Measurements from ENCODE around the gene FGD5. TPM values are rescaled to one million over a fixed set of nuclear protein-coding genes. Genes with fewer than 3 reads are reported as not detected.
A peak's percentile ranks its signal among the peaks of the same experiment; 100 is the strongest.

The FGD5 gene
- polyA plus RNA-seq, 3 donors, result 0.03 TPM; not detected in 2

- H3K4me3 ChIP-seq (replicated peaks in 1 of 3; ENCODE audit: low read depth in 2 of 3, low read length in 3 of 3), result no peak overlapping the region
- no CpG with 5 or more reads among the region's 1 CpG for WGBS (ENCODE audit: insufficient coverage)
- peaks cover 0 to 2% (median 0%) of the 10 kb centered on the region in 7 donors for H3K9me3 Mint-ChIP-seq
- no peak overlapping the region for H3K4me3 Mint-ChIP-seq
- no peak for TF ChIP-seq CTCF (IDR thresholded peaks at IDR 0.05)
- no peak for DNase-seq
- no peaks in the 10 kb centered on the region for H3K27me3 ChIP-seq (ENCODE audit: control insufficient read depth in 2 of 2, insufficient read depth in 2 of 2, low read length in 2 of 2)
- H3K9ac ChIP-seq (ENCODE audit: insufficient read depth, low read length, poor library complexity, severe bottlenecking), result no peak overlapping the region
- H3K36me3 Mint-ChIP-seq, result peaks cover 19 to 25% of the 10 kb centered on the region in 2 donors
- no peaks in the 10 kb centered on the region for H3K4me1 ChIP-seq (ENCODE audit: control insufficient read depth in 1 of 2, insufficient read depth in 2 of 2, low read length in 2 of 2)
- H3K27me3 Mint-ChIP-seq (ENCODE audit: low read depth in 3 of 3), result no peaks in the 10 kb centered on the region
- peaks cover 98% of the 10 kb centered on the region for H3K79me2 ChIP-seq (ENCODE audit: insufficient read depth, low read length)
- H4K20me1 ChIP-seq (ENCODE audit: insufficient read depth, low read length), result peaks cover 92% of the 10 kb centered on the region
- H3K27ac Mint-ChIP-seq, result peak overlapping the region in 2 of 7 donors; percentile 26 to 66
- H2AFZ ChIP-seq (ENCODE audit: insufficient read depth, low read depth, low read length, poor library complexity, severe bottlenecking), result no peak overlapping the region
- peaks cover 21% of the 10 kb centered on the region for H3K4me1 Mint-ChIP-seq
- no peaks in the 10 kb centered on the region for H3K9me3 ChIP-seq (replicated peaks in 1 of 2; ENCODE audit: control insufficient read depth in 1 of 2, insufficient read depth in 1 of 2, low read length in 2 of 2)
- intact Hi-C loops (cut with micrococcal nuclease), result loop anchor here in 1 of 2 donors (10.0 kb wide), 1 partner anchor 107 kb away; the partner anchor contains the start of gene MRPS25
- peaks cover 10 to 37% of the 10 kb centered on the region in 2 donors for H3K36me3 ChIP-seq (replicated peaks in 1 of 2; ENCODE audit: control insufficient read depth in 1 of 2, insufficient read depth in 2 of 2, low read length in 2 of 2)
- peak overlapping the region in 1 of 2 donors; percentile 5 for H3K27ac ChIP-seq (ENCODE audit: low read depth in 1 of 2, low read length in 2 of 2)
- H3K4me2 ChIP-seq (replicated peaks; ENCODE audit: extremely low read depth, low read length, poor library complexity, severe bottlenecking), result no peak overlapping the region
Measured at GRCh38 chr3:14957925-14958324, 139.2 kb downstream of the FGD5 start.

GRCh38 chr3:14959359-14959943, 140.7 kb downstream of the FGD5 start:
- Mint-ChIP-seq H3K4me1 (peaks cover 21% of the 10 kb centered on the region), H3K36me3 (peaks cover 20 to 31% of the 10 kb centered on the region in 2 donors), H3K9me3 (peaks cover 0 to 2% (median 0%) of the 10 kb centered on the region in 7 donors), H3K27me3 (ENCODE audit: low read depth in 3 of 3) (no peaks in the 10 kb centered on the region), H3K27ac (peak overlapping the region in 6 of 7 donors; percentile 2 to 85 (median 37)), H3K4me3 (peak overlapping the region; percentile 9 to 29)
- Histone ChIP-seq H3K4me1 (ENCODE audit: control insufficient read depth in 1 of 2, insufficient read depth in 2 of 2, low read length in 2 of 2) (no peaks in the 10 kb centered on the region), H3K4me3 (replicated peaks in 1 of 3; ENCODE audit: low read depth in 2 of 3, low read length in 3 of 3) (no peak overlapping the region), H3K27ac (ENCODE audit: low read depth in 1 of 2, low read length in 2 of 2) (peak overlapping the region in 1 of 2 donors; percentile 63), H3K9ac (ENCODE audit: insufficient read depth, low read length, poor library complexity, severe bottlenecking) (no peak overlapping the region), H3K79me2 (ENCODE audit: insufficient read depth, low read length) (peaks cover 99% of the 10 kb centered on the region), H3K27me3 (ENCODE audit: control insufficient read depth in 2 of 2, insufficient read depth in 2 of 2, low read length in 2 of 2) (no peaks in the 10 kb centered on the region), H2AFZ (ENCODE audit: insufficient read depth, low read depth, low read length, poor library complexity, severe bottlenecking) (no peak overlapping the region), H3K4me2 (replicated peaks; ENCODE audit: extremely low read depth, low read length, poor library complexity, severe bottlenecking) (no peak overlapping the region), H3K36me3 (replicated peaks in 1 of 2; ENCODE audit: control insufficient read depth in 1 of 2, insufficient read depth in 2 of 2, low read length in 2 of 2) (peaks cover 13 to 45% of the 10 kb centered on the region in 2 donors), H3K9me3 (replicated peaks in 1 of 2; ENCODE audit: control insufficient read depth in 1 of 2, insufficient read depth in 1 of 2, low read length in 2 of 2) (no peaks in the 10 kb centered on the region), H4K20me1 (ENCODE audit: insufficient read depth, low read length) (peaks cover 88% of the 10 kb centered on the region)
- DNase-seq, result no peak
- WGBS (ENCODE audit: insufficient coverage), result 57% methylated on average over 1 of the region's 2 CpGs
- TF ChIP-seq CTCF (IDR thresholded peaks at IDR 0.05), result no peak
- intact Hi-C loops (cut with micrococcal nuclease), result loop anchor here in 1 of 2 donors (10.0 kb wide), 1 partner anchor 105 kb away; the partner anchor contains the start of gene MRPS25
